Measurements from ENCODE around the gene ADCK2.
A peak's percentile ranks its signal among the peaks of the same experiment; 100 is the strongest.
"Not testable (repeated sequence)": the region's sequence is repeated elsewhere in the genome, so short reads cannot be mapped to it uniquely, and the experiment has no call there.

ADCK2 gene

GRCh38 chr7:140640727-140641523 is 31.8 kb upstream of the ADCK2 start, which contains the start of gene DENND2A:
DENND2A (minus strand) TSS chr7:140640813; CDS start chr7:140602397, 38,416 bp downstream.
- TF ChIP-seq, protein P1, sequence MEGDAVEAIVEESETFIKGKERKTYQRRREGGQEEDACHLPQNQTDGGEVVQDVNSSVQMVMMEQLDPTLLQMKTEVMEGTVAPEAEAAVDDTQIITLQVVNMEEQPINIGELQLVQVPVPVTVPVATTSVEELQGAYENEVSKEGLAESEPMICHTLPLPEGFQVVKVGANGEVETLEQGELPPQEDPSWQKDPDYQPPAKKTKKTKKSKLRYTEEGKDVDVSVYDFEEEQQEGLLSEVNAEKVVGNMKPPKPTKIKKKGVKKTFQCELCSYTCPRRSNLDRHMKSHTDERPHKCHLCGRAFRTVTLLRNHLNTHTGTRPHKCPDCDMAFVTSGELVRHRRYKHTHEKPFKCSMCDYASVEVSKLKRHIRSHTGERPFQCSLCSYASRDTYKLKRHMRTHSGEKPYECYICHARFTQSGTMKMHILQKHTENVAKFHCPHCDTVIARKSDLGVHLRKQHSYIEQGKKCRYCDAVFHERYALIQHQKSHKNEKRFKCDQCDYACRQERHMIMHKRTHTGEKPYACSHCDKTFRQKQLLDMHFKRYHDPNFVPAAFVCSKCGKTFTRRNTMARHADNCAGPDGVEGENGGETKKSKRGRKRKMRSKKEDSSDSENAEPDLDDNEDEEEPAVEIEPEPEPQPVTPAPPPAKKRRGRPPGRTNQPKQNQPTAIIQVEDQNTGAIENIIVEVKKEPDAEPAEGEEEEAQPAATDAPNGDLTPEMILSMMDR (IDR thresholded peaks at IDR 0.05; ENCODE audit: borderline replicate concordance, insufficient read depth, low read depth, low read length) = no peak
- H3K4me3 ChIP-seq (ENCODE audit: low read depth, low read length) = no peak within 1 kb of the TSS

GRCh38 chr7:140641524-140642195 is 31.1 kb upstream of the ADCK2 start:
- TF ChIP-seq, protein P1 (IDR thresholded peaks at IDR 0.05; ENCODE audit: borderline replicate concordance, insufficient read depth, low read depth, low read length) = no peak
- H3K4me3 ChIP-seq (ENCODE audit: low read depth, low read length) = no peak overlapping the region

DNA sequence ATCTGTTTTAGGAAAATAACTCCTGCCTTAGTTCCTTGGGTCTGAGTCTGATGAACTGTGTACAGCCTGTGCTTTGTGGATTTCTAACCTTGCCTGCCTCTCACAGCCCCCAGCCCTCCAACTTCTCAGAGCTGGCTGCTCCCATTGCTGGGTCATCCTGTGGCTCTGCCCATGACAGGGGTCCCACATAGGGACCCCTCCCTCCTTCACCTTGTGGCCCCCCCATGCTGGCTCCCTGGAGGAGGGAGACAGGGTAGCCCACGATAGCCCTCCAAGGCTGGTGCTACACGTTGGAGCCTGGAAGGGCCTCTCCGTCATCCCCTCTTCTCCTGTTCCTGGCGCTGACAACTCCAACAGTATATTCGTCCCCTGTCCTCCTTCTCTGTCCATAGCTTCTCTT is 29.3 kb upstream of the ADCK2 start:
- no peak overlapping the region for H3K4me3 ChIP-seq (ENCODE audit: low read depth, low read length)
- TF ChIP-seq, protein P1 (IDR thresholded peaks at IDR 0.05; ENCODE audit: borderline replicate concordance, insufficient read depth, low read depth, low read length) = no peak

- H3K4me3 ChIP-seq (ENCODE audit: low read depth, low read length) = not testable (repeated sequence)
Measured at GRCh38 chr7:140644761-140645160, 28.0 kb upstream of the ADCK2 start.

DNA sequence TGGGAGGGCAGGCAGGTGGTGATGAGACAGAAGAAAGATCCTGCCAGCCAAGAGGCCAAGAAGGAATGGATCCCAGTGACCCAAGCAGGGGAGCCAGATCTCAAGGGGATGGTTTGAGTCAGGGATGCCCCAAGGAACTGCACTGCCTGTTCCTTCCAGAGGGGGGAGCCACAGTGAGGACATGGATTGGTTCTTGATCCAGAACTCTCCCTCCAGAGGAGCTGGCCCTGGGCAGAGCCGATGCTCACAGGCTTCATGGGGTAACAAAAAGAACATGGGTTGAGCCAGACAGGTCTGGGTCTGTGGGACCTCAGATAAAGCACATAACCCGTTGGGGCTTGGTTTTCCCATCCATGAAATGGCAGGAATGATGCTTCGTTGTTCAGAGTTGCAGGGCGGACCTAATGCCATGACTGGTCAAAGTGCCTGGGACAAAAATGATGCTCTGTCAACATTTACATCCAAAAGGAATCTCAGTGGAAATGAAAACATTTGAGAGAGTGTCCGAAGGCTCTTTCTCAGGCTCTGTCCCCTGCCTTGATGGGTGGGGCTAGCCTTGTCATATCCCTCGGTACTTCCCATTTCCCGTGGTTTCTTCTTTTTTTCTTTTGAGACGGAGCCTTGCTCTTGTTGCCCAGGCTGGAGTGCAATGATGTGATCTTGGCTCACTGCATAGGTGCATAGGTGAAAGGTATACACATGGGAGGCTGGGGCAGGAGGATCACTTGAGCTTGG is 27.4 kb upstream of the ADCK2 start:
- TF ChIP-seq, protein P1 (IDR thresholded peaks at IDR 0.05; ENCODE audit: borderline replicate concordance, insufficient read depth, low read depth, low read length) = peak; percentile 65
- H3K4me3 ChIP-seq (ENCODE audit: low read depth, low read length) = no peak overlapping the region

DNA sequence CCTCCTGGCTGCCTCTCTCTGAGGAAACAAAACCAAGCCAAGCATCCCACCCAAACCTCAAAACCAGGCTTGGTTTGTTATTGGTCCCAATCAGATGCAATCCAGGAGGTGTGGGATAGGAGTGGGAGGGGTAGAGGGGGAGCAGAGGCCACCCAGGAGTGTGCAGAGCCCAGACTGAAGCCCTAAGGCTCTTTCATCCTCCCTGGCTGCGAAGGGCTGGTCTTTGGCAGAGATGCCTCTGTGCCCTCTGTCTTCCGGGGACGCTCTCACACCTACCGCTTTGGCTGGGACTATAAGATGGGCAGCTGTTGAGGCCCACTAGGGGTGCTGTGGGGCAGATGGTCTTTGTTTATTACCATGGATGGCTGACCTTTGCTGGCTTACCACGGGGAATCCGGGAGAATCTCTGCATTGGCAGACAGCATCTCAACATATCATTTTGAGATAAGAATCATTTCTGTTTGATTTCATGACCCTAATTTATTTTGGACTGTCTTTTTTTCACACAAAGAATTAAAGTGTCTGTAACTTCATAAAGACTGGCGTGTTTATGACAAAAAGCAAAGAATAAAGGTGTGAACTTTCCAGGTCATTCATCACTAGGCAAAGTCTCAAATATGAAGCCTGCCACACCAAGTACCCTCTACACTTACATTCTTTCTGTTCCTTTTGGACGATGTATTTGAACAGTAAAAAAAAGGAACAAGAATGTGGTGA is 25.7 kb upstream of the ADCK2 start:
- no peak overlapping the region for H3K4me3 ChIP-seq (ENCODE audit: low read depth, low read length)
- TF ChIP-seq, protein P1 (IDR thresholded peaks at IDR 0.05; ENCODE audit: borderline replicate concordance, insufficient read depth, low read depth, low read length) = peak; percentile 64; the same call in 1 of the 2 replicates
